PC-9 (cell line): Measurements from ENCODE around the gene ZNF101.

ENCODE experiments used
- EZH2 ChIP-seq: fragments of 200-600 bp; sonication (generic); IDR thresholded peaks from 2 replicates; pipeline ENCODE4 v1.8.0; 2017; ENCODE audit warnings: antibody characterized with exemption, low read depth
- TF ChIP-seq, protein P1 (sequence below): fragments of 200-600 bp; sonication (generic); conservative IDR thresholded peaks from 2 replicates; pipeline ENCODE4 v1.6.1; 2017; ENCODE audit warnings: mixed run types, antibody characterized with exemption, mild to moderate bottlenecking, moderate library complexity

DNA sequence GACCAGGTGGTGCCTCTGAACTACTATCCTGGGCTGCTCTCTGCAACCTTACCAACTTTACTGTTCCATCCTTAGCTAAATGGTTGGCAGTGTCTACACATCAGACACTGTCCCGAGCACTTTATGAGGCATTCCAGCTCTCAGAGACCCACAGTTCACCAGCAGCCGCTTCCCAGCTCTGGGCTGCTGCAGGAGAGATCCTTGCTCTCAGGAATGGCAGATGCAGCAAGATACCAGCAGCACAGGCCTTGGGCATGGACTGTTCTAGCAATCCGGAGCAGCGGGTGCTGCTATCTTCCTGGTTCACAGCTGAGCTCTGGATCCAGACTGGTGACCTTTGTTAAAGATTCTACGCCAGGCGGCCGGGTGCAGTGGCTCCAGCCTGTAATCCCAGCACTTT, 37.3 kb upstream of the ZNF101 start:
- TF ChIP-seq, protein P1, sequence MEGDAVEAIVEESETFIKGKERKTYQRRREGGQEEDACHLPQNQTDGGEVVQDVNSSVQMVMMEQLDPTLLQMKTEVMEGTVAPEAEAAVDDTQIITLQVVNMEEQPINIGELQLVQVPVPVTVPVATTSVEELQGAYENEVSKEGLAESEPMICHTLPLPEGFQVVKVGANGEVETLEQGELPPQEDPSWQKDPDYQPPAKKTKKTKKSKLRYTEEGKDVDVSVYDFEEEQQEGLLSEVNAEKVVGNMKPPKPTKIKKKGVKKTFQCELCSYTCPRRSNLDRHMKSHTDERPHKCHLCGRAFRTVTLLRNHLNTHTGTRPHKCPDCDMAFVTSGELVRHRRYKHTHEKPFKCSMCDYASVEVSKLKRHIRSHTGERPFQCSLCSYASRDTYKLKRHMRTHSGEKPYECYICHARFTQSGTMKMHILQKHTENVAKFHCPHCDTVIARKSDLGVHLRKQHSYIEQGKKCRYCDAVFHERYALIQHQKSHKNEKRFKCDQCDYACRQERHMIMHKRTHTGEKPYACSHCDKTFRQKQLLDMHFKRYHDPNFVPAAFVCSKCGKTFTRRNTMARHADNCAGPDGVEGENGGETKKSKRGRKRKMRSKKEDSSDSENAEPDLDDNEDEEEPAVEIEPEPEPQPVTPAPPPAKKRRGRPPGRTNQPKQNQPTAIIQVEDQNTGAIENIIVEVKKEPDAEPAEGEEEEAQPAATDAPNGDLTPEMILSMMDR: no peak
- TF ChIP-seq EZH2: no peak
